Lung microvascular endothelial cell (primary cell): ENCODE data around the gene CACNA1E. TPM values are rescaled to one million over a fixed set of nuclear protein-coding genes. Genes with fewer than 3 reads are reported as not detected.
A peak's percentile ranks its signal among the peaks of the same experiment; 100 is the strongest.

ENCODE experiments used
- DNase-seq, 2 donors: peaks; one replicate each; pipeline versions ENCODE4 v3.0.0 to v3.0.0-alpha.2; 2010; ENCODE audit warnings: low read depth in 2 of 2
- total RNA-seq: library from RNA; depleted of rRNA; stranded (reverse); fragments of >200 nt; gene quantifications from 2 replicates; pipeline ENCODE4 v1.2.1, GENCODE V29; 2014

CACNA1E gene
- total RNA-seq, 1 donor from 2014 or later = under 0.01 TPM

- DNase-seq = no peak
These were observed 149.2 kb downstream of the CACNA1E start for GRCh38 chr1:181632492-181632891.

GRCh38 chr1:181632960-181633359 lies 149.6 kb downstream of the CACNA1E start:
- no peak for DNase-seq

DNA sequence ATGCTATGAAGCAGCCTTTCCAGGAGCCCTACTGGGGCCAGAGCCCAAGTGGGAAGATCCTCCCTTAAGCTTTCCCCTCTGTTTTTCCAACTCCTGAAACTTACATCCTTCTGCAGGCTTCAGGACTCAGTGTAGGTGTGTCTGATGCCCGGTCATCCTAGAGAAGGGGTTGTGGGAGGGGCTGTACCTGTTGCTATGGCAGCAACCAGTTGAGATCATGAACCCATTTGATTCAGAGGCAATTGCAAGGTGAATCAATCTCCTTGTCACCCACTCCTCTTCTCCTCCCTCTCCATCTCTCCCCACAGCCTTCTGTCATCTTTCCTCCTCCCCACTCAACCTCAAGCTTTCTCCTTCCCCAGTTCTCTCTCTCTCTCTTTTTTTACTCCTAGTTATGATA lies 151.8 kb downstream of the CACNA1E start:
- no peak for DNase-seq

- no peak for DNase-seq
These were observed 154.7 kb downstream of the CACNA1E start for GRCh38 chr1:181637998-181638397.

DNA sequence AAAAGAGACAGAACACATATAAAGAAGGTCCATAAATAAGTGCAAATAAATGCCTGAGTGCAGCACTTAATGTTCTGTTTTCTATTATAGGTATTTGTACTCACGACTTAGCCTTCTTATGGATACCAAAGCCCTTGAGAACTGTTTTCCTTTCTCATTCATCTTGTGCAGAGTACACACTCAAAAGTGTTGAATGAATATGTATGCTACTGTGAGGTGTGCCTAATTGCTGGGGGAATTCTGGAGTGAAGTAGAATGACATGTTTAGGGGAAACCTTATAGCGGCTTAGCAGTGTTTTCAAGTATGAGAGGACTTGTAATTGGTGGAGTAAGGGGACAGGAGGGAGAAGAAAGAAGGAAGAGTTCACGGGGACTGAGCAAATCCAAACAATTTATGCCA lies 157.6 kb downstream of the CACNA1E start:
- no peak for DNase-seq

GRCh38 chr1:181643631-181644030 lies 160.3 kb downstream of the CACNA1E start:
- DNase-seq = no peak

- no peak for DNase-seq
These were observed 161.9 kb downstream of the CACNA1E start for GRCh38 chr1:181645171-181645570.

- no peak for DNase-seq
These were observed 163.4 kb downstream of the CACNA1E start for GRCh38 chr1:181646710-181647109.

GRCh38 chr1:181647314-181648035 lies 164.2 kb downstream of the CACNA1E start:
- DNase-seq = peak in 1 of 2 donors; percentile 9

- DNase-seq = no peak
These were observed 168.0 kb downstream of the CACNA1E start for GRCh38 chr1:181651276-181651675.

DNA sequence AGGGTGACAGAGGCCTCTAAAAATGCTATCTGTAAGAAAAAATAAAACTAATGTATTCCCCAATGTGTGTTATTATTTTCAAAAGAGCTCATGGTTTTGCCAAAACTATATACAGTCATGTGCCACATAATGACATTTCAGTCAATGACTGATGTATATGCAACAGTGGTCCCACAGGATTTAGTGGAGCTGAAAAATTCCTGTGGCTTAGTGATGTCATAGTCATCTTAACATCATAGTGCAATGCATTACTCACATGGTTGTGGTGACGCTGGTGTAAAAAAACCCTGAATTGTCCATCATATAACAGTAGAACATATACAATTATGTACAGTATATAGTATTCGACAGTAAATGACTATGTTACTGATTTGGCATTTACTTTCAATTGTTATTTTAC lies 172.4 kb downstream of the CACNA1E start:
- DNase-seq = no peak

- DNase-seq = peak in 1 of 2 donors; percentile 22
These were observed 173.2 kb downstream of the CACNA1E start for GRCh38 chr1:181656491-181656890.

GRCh38 chr1:181658581-181658980 lies 175.3 kb downstream of the CACNA1E start:
- DNase-seq = no peak

DNA sequence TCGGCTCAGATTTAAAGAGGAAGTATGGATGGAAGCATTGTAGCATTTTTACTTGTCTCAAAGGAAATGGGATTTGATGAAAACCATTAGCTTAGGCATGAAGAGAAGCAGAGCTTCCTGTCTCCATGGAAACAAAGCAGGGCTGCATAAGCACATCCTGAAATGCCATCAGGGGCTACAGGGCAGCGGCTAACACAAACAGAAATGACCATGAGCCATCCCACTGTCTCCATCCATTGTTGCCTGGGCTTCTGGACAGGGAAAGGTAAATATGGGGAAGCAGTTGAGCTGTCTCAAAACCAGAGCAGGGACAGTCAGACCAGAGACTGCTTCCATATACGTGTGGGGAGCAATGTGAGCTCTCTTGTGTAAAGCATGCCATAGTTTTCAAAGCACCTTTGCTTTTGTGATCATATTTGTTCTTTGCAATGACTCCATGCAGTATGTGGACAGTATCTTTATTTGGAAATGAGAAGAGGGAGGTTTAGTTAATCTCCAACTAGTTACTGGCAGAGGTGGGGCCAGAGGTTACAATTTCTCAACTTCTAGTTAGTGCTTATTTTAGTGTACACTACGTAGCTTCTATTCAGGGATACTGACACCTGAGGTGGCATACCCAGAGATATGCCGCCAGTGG lies 176.1 kb downstream of the CACNA1E start:
- peak in 1 of 2 donors; percentile 87 for DNase-seq

GRCh38 chr1:181660621-181661020 lies 177.3 kb downstream of the CACNA1E start:
- DNase-seq = no peak

GRCh38 chr1:181661569-181661968 lies 178.3 kb downstream of the CACNA1E start:
- DNase-seq = peak in 1 of 2 donors; percentile 74

- no peak for DNase-seq
These were observed 179.3 kb downstream of the CACNA1E start for GRCh38 chr1:181662606-181663005.

DNA sequence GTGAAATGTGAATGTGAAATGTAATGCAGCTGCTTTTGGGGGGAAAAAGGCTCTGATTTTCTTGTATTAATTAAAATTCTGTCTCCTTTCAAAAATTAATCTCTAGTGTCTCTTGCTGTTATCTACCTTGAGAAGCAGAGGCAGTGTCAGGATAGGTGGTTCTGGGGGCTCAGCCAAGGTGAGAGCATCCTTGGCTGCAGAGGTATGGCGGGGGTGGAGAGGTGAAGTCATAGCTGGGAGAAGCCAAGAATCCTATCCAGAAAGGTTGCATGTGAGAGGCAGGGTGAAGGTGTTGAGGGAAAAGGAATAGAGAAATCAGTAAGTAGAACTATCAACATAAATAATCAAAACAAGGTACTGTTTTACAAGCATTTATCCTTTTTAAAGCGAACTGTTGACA lies 181.2 kb downstream of the CACNA1E start:
- no peak for DNase-seq

DNA sequence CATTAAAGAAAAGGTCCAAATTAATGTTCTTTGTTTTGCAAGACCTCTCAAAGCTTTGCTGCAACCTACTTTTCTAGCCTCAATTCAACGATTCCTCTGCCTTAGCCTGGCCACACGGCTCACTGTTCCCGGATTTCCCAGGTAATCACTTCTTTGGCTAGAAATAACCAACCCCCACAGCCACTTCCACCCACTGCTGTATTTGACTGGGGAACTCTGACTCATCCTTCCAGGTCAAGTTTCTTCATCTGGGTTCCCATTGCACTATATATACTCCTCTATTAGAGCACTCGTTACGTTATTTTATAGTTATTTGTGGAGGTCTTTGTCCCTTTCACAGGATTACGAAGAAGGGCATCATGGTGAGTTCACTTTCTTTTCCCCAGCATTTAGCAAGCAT lies 185.9 kb downstream of the CACNA1E start:
- DNase-seq = peak in 1 of 2 donors; percentile 70

- DNase-seq = no peak
These were observed 191.3 kb downstream of the CACNA1E start for GRCh38 chr1:181674617-181675016.

- DNase-seq = no peak
These were observed 192.0 kb downstream of the CACNA1E start for GRCh38 chr1:181675091-181675917.

DNA sequence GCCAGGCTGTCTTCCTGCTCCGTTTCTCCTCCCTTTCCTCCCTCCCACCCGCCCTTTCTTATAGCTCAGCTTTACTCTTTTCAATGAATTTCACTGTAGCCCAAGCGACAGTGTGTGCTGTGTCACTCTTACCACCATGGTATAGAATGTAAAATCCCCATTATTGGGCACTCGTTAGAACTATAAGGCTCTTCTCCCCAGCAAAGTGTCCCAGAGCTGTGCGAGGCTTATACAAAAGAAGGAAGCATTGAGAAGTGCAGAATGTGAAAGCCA lies 192.5 kb downstream of the CACNA1E start:
- no peak for DNase-seq

- DNase-seq = peak; percentile 5 to 76
These were observed 193.0 kb downstream of the CACNA1E start for GRCh38 chr1:181676269-181676668.
